Activated naive CD8-positive, alpha-beta T cell (primary cell): ENCODE results near the gene RBKS.

ENCODE experiments used
- H3K27ac Mint-ChIP-seq: one replicate; pipeline ENCODE4 v1.8.0; 2021; ENCODE audit warnings: mixed read lengths
- H3K27me3 Mint-ChIP-seq: one replicate; pipeline ENCODE4 v1.8.0; 2021; ENCODE audit warnings: mixed read lengths
- H3K36me3 Mint-ChIP-seq: one replicate; pipeline ENCODE4 v1.8.0; 2021; ENCODE audit warnings: mixed read lengths
- H3K4me1 Mint-ChIP-seq: one replicate; pipeline ENCODE4 v1.8.0; 2021; ENCODE audit warnings: low read depth, mixed read lengths
- H3K4me3 Mint-ChIP-seq: one replicate; pipeline ENCODE4 v1.8.0; 2021; ENCODE audit warnings: mild to moderate bottlenecking, mixed read lengths
- H3K9me3 Mint-ChIP-seq: one replicate; pipeline ENCODE4 v1.8.0; 2021; ENCODE audit warnings: low read depth, mixed read lengths

Gene RBKS

DNA sequence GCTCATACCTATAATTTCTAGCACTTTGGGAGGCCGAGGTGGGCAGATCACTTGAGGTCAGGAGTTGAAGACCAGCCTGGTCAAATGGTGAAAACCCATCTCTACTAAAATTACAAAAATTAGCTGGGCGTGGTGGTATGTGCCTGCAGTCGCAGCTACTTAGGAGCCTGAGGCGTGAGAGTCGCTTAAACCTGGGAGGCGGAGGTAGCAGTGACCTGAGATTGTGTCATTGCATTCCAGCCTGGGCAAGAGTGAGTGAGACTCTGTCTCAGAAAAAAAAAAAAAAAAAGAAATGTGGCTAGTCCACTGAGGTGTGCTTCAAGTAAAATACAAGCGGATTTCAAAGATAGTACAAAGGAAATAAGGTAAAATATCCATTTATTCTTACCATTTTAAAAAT is 46.2 kb downstream of the RBKS start:
- Mint-ChIP-seq H3K9me3 (no peaks in the 10 kb centered on the region), H3K36me3 (peaks cover 13% of the 10 kb centered on the region), H3K4me1 (no peaks in the 10 kb centered on the region), H3K27ac (no peak overlapping the region), H3K27me3 (no peaks in the 10 kb centered on the region), H3K4me3 (no peak overlapping the region)

GRCh38 chr2:27842894-27843293 is 47.3 kb downstream of the RBKS start:
- Mint-ChIP-seq H3K4me3 (no peak overlapping the region), H3K36me3 (peaks cover 10% of the 10 kb centered on the region), H3K9me3 (no peaks in the 10 kb centered on the region), H3K4me1 (no peaks in the 10 kb centered on the region), H3K27ac (no peak overlapping the region), H3K27me3 (no peaks in the 10 kb centered on the region)

- Mint-ChIP-seq H3K27me3 (no peaks in the 10 kb centered on the region), H3K27ac (no peak overlapping the region), H3K4me1 (no peaks in the 10 kb centered on the region), H3K4me3 (no peak overlapping the region), H3K9me3 (no peaks in the 10 kb centered on the region), H3K36me3 (peaks cover 14% of the 10 kb centered on the region)
Observed at GRCh38 chr2:27839022-27839618, 51.1 kb downstream of the RBKS start.

GRCh38 chr2:27838502-27838901 is 51.7 kb downstream of the RBKS start:
- Mint-ChIP-seq H3K4me1 (no peaks in the 10 kb centered on the region), H3K9me3 (no peaks in the 10 kb centered on the region), H3K4me3 (no peak overlapping the region), H3K36me3 (peaks cover 14% of the 10 kb centered on the region), H3K27ac (no peak overlapping the region), H3K27me3 (no peaks in the 10 kb centered on the region)

- H3K9me3 Mint-ChIP-seq: no peaks in the 10 kb centered on the region
Observed at GRCh38 chr2:27833931-27834330, 56.3 kb downstream of the RBKS start.

DNA sequence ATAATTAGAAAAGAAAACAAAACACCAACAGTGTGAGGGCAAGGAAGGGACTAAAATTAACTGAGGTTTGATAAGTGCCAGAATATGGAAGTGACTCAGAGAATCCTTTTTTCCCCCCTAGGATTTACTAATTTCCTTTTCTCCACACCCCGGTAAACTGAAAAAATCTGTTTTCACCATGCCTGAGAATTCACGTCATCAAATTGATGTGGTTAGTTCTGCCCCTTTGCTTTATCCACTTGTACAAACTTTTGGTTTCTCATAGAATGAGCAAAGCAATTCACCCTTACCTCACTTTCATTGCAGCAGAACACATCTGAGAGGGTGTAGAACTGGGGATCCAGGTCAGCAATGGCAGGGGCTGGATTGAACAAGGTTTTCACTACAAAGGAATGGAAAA is 57.8 kb downstream of the RBKS start:
- H3K9me3 Mint-ChIP-seq: no peaks in the 10 kb centered on the region
- H3K27ac Mint-ChIP-seq: no peak overlapping the region
- no peak overlapping the region for H3K4me3 Mint-ChIP-seq
- H3K4me1 Mint-ChIP-seq: no peaks in the 10 kb centered on the region
- peaks cover 25% of the 10 kb centered on the region for H3K36me3 Mint-ChIP-seq
- H3K27me3 Mint-ChIP-seq: no peaks in the 10 kb centered on the region

More at GRCh38 chr2:27833931-27834330, 56.3 kb downstream of the RBKS start:
- Mint-ChIP-seq H3K36me3 (peaks cover 27% of the 10 kb centered on the region), H3K27me3 (no peaks in the 10 kb centered on the region), H3K27ac (no peak overlapping the region), H3K4me1 (no peaks in the 10 kb centered on the region), H3K4me3 (no peak overlapping the region)

DNA sequence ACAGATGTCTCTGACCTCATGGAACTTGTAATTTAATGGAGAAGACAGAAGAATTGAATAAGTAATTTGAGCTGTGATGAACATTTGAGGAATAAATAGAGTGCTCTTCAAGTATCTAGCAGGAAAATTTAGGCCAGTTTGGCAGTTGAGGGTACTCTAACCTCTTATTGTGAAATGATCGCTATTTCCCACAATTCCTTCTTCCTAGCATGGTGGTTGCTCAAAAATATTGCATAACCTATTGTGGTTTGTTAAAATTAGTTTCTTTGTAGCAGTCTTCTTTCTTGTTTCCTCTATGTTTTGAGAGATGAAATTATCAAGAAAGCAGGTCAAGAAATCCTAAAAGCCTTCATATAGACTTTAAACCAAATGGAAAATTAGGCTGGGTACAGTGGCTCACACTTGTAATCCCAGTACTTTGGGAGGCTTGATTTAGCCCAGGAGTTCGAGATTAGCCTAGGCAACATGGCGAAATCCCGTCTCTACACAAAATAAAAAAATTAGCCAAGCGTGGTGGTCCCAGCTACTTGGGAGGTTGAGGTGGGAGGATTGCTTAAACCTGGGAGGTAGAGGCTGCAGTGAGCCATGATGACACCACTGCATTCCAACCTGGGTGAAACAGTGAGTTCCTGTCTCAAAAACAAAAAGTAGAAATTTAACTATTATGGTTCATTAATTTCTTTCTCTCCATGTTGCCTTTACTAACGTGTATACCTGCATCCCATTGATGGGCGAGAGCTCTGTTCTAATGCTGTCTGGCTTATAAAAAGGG is 58.7 kb downstream of the RBKS start:
- Mint-ChIP-seq H3K36me3 (peaks cover 23% of the 10 kb centered on the region), H3K4me1 (no peaks in the 10 kb centered on the region), H3K9me3 (no peaks in the 10 kb centered on the region), H3K27ac (no peak overlapping the region), H3K27me3 (no peaks in the 10 kb centered on the region), H3K4me3 (no peak overlapping the region)

DNA sequence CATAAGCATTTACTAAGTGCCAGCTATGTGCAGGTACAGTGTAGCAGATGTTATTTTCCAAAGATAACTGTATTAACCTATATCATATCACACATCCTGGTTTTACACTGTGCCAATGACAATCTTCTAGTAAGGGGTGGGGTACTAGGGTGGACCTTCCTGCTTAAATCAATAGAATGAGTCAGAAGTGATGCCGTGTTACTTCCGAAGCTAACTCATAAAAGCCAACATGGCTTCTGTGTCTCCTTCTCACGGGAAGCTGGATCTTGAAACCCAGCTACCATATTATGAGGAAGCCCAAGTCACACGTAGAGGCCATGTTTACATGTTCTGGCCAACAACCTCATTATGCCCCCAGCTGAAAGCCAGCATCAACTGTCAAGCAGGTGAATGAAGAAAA is 59.5 kb downstream of the RBKS start:
- Mint-ChIP-seq H3K9me3 (no peaks in the 10 kb centered on the region), H3K27me3 (no peaks in the 10 kb centered on the region), H3K4me3 (no peak overlapping the region), H3K4me1 (no peaks in the 10 kb centered on the region), H3K27ac (no peak overlapping the region), H3K36me3 (peaks cover 19% of the 10 kb centered on the region)

DNA sequence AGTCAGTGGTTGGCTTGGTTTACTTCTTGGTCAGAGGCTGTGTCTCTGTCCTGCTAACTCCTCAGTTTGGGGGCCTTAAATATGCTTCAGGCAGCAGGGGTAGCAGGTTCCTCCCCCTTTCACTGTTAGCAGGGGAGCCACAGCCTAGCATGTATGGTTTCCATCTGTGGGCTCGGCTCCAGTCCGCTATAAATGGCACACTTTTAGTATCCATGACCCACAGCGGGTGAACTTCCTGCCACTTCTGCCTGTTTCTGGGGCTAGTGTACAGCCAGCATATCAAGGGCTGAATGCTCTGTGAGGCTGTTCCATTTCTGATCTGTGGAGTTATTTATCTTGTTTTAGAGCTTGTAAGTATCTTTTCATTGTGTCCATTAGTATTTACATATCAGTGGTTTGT is 60.4 kb downstream of the RBKS start:
- H3K36me3 Mint-ChIP-seq: peaks cover 22% of the 10 kb centered on the region
- no peaks in the 10 kb centered on the region for H3K9me3 Mint-ChIP-seq
- H3K27me3 Mint-ChIP-seq: no peaks in the 10 kb centered on the region
- H3K4me1 Mint-ChIP-seq: no peaks in the 10 kb centered on the region
- no peak overlapping the region for H3K4me3 Mint-ChIP-seq
- no peak overlapping the region for H3K27ac Mint-ChIP-seq

- Mint-ChIP-seq H3K27me3 (no peaks in the 10 kb centered on the region), H3K4me1 (no peaks in the 10 kb centered on the region), H3K27ac (no peak overlapping the region), H3K9me3 (peaks cover 8% of the 10 kb centered on the region), H3K4me3 (no peak overlapping the region), H3K36me3 (peaks cover 30% of the 10 kb centered on the region)
Observed at GRCh38 chr2:27828305-27828704, 61.9 kb downstream of the RBKS start.

- H3K27ac Mint-ChIP-seq: no peak overlapping the region
- no peaks in the 10 kb centered on the region for H3K27me3 Mint-ChIP-seq
- no peak overlapping the region for H3K4me3 Mint-ChIP-seq
- H3K9me3 Mint-ChIP-seq: peaks cover 8% of the 10 kb centered on the region
- H3K4me1 Mint-ChIP-seq: no peaks in the 10 kb centered on the region
- H3K36me3 Mint-ChIP-seq: peaks cover 16% of the 10 kb centered on the region
Observed at GRCh38 chr2:27824401-27824800, 65.8 kb downstream of the RBKS start.

DNA sequence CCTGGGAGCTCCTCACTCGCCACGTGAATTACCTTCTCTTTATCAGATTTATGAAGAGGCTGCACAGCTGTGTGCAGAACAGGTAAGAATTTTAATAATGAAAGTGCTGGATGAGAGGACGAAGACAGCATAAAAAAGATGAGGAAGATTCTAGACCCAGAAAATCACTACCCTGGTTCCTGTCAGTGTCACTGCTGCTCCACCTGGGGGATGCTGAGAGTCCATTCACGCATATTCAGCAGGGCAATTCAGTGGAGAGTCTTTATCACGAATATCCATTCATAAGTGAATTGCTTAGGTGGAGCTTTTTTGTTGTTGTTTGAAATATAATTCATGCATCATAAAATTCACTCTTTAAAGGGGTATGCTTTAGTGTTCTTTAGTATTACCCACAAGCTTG is 66.6 kb downstream of the RBKS start:
- Mint-ChIP-seq H3K9me3 (peaks cover 8% of the 10 kb centered on the region), H3K36me3 (peaks cover 16% of the 10 kb centered on the region), H3K27ac (no peak overlapping the region), H3K4me1 (no peaks in the 10 kb centered on the region), H3K4me3 (no peak overlapping the region), H3K27me3 (no peaks in the 10 kb centered on the region)

DNA sequence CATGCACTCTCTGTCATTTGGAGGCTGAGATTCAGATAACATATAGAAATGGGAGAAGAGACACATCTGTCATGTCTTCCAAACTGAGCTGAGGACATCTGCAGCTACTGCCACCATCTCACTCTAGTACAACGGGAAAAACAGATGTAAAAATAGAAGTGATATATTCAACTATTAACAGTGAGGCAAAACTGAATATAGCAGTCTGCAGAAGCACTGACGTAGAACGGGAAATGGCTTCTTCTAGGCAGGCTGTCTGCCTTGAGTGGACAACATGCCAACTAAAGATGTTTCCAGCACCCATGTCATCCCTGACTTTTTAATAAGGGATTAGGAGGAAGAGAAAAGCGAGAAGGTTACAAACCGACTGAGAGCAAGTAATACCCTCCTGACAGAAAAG is 67.1 kb downstream of the RBKS start:
- no peaks in the 10 kb centered on the region for H3K4me1 Mint-ChIP-seq
- peaks cover 8% of the 10 kb centered on the region for H3K9me3 Mint-ChIP-seq
- peaks cover 17% of the 10 kb centered on the region for H3K36me3 Mint-ChIP-seq
- no peak overlapping the region for H3K4me3 Mint-ChIP-seq
- H3K27ac Mint-ChIP-seq: no peak overlapping the region
- no peaks in the 10 kb centered on the region for H3K27me3 Mint-ChIP-seq

- no peaks in the 10 kb centered on the region for H3K4me1 Mint-ChIP-seq
- peaks cover 8% of the 10 kb centered on the region for H3K9me3 Mint-ChIP-seq
- no peak overlapping the region for H3K4me3 Mint-ChIP-seq
- H3K36me3 Mint-ChIP-seq: peaks cover 24% of the 10 kb centered on the region
- no peaks in the 10 kb centered on the region for H3K27me3 Mint-ChIP-seq
- no peak overlapping the region for H3K27ac Mint-ChIP-seq
Observed at GRCh38 chr2:27822049-27822448, 68.1 kb downstream of the RBKS start.

DNA sequence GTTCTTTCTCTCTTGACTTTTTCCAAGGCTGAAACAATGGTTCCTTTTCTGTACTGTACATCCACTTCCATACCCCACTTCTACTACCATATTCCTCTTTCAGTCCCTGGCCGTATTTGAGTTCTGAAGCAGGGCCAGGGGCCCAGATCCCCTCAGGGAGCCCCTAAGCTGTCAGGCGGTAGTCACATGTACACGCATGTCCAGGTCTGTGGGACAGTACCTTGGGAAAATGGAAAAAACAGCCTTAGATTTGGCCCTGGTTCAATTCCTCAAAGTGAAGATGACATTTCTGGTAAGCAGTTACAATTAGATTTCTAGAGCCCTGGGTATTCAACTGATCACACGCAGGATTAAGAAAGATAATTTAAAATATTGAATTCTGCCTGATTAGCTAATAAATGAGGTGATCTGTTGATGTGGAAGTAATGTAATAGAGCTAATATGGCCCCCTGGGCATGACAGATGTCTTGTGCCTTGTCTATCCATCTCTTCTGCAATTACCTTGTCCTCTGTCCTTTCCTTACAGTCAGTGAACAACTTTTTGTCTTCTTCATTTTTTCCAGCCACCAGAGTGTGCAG is 74.2 kb downstream of the RBKS start:
- Mint-ChIP-seq H3K36me3 (peaks cover 13% of the 10 kb centered on the region), H3K27ac (no peak overlapping the region), H3K4me3 (no peak overlapping the region), H3K27me3 (no peaks in the 10 kb centered on the region), H3K4me1 (no peaks in the 10 kb centered on the region), H3K9me3 (no peaks in the 10 kb centered on the region)
